ENCODE results near the gene COMMD7.

DNA sequence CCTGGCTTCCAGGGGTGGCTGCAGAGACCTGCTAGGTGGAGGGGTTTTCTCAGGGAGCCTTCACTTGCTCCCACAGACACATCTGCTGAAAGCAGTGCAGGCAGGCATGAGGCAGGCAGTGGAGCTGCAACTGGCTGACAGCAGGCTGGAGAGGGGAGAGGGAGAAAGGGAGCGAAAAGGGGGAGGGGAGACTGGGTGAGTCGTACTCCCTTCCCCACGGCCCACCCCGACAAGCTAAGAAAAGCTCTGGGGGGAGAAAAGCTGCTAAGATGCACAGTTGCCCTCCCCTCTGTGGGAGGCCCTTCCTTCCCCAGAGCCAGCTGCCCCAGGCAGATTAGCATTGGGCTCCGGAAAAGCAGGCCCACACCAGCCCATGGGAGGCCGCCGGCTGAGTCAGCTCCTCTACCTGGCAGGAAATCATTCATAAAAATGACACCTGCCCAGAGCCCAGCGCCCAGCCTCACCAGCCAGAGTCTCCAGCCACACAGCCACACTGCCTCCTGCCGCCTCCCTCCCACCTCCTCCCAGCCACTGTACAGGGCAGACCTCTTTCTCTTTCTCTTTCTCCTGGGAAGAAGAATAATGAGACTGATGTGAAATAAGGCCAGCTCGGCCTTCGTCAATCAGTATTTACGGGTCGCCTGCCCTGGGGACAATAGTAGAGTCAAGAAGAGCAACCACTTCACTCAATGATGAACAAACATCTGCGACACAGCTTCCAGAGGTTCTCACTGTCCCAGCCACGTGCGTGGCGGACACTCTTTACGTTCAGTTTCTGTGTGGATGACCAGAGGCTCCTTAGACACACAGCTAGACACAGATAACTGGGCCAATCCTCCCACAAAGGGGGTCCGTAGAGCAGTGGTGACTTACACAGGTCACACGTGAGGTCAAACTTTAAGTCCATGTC lies 61.8 kb downstream of the COMMD7 start:
- TF ChIP-seq, protein P1, sequence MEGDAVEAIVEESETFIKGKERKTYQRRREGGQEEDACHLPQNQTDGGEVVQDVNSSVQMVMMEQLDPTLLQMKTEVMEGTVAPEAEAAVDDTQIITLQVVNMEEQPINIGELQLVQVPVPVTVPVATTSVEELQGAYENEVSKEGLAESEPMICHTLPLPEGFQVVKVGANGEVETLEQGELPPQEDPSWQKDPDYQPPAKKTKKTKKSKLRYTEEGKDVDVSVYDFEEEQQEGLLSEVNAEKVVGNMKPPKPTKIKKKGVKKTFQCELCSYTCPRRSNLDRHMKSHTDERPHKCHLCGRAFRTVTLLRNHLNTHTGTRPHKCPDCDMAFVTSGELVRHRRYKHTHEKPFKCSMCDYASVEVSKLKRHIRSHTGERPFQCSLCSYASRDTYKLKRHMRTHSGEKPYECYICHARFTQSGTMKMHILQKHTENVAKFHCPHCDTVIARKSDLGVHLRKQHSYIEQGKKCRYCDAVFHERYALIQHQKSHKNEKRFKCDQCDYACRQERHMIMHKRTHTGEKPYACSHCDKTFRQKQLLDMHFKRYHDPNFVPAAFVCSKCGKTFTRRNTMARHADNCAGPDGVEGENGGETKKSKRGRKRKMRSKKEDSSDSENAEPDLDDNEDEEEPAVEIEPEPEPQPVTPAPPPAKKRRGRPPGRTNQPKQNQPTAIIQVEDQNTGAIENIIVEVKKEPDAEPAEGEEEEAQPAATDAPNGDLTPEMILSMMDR (conservative IDR thresholded peaks at IDR 0.05), result no peak
- TF ChIP-seq EZH2 (IDR thresholded peaks at IDR 0.05; ENCODE audit: low read depth), result no peak
